GM18519 (cell line): Measurements from ENCODE around the gene NRP2.

ENCODE experiments used
- ATAC-seq: cut with Tn5 transposase; IDR thresholded peaks from one replicate; pipeline ENCODE4 v1.9.1; 2021; ENCODE audit warnings: mild to moderate bottlenecking, moderate library complexity; ENCODE audit not compliant: unreplicated experiment, low FRiP score

The NRP2 gene

GRCh38 chr2:205703471-205704126 is 21.3 kb downstream of the NRP2 start:
- ATAC-seq = no peak

GRCh38 chr2:205704127-205704741 is 21.9 kb downstream of the NRP2 start:
- no peak for ATAC-seq

GRCh38 chr2:205705511-205706349 is 23.4 kb downstream of the NRP2 start:
- ATAC-seq = no peak

GRCh38 chr2:205706769-205707381 is 24.6 kb downstream of the NRP2 start:
- peak; percentile 94 for ATAC-seq

- no peak for ATAC-seq
Observed at GRCh38 chr2:205708231-205708631, 25.9 kb downstream of the NRP2 start.

GRCh38 chr2:205709319-205709718 is 27.0 kb downstream of the NRP2 start:
- ATAC-seq = no peak

GRCh38 chr2:205712508-205712907 is 30.2 kb downstream of the NRP2 start:
- ATAC-seq = no peak

GRCh38 chr2:205713086-205713485 is 30.8 kb downstream of the NRP2 start:
- ATAC-seq = no peak

GRCh38 chr2:205714058-205714776 is 31.9 kb downstream of the NRP2 start:
- peak; percentile 54 for ATAC-seq

- ATAC-seq = no peak
Observed at GRCh38 chr2:205714789-205715720, 32.8 kb downstream of the NRP2 start.

GRCh38 chr2:205715831-205716525 is 33.7 kb downstream of the NRP2 start:
- no peak for ATAC-seq

GRCh38 chr2:205717175-205717846 is 35.0 kb downstream of the NRP2 start:
- no peak for ATAC-seq

- no peak for ATAC-seq
Observed at GRCh38 chr2:205717999-205718398, 35.7 kb downstream of the NRP2 start.

GRCh38 chr2:205719847-205720246 is 37.5 kb downstream of the NRP2 start:
- ATAC-seq = no peak

- ATAC-seq = no peak
Observed at GRCh38 chr2:205720451-205720902, 38.2 kb downstream of the NRP2 start.

GRCh38 chr2:205721057-205721449 is 38.8 kb downstream of the NRP2 start:
- ATAC-seq = no peak

- ATAC-seq = no peak
Observed at GRCh38 chr2:205722283-205722918, 40.1 kb downstream of the NRP2 start.

- ATAC-seq = no peak
Observed at GRCh38 chr2:205723179-205723578, 40.9 kb downstream of the NRP2 start.
